HG02840 (cell line): ENCODE data around the gene SHQ1.
"Not testable (repeated sequence)": the region's sequence is repeated elsewhere in the genome, so short reads cannot be mapped to it uniquely, and the experiment has no call there.

Experiments used
- ATAC-seq: cut with Tn5 transposase; IDR thresholded peaks from one replicate; pipeline ENCODE4 v1.9.1; 2021; ENCODE audit warnings: mild to moderate bottlenecking, moderate library complexity, moderate number of reproducible peaks; ENCODE audit not compliant: unreplicated experiment, low FRiP score

The SHQ1 gene

DNA sequence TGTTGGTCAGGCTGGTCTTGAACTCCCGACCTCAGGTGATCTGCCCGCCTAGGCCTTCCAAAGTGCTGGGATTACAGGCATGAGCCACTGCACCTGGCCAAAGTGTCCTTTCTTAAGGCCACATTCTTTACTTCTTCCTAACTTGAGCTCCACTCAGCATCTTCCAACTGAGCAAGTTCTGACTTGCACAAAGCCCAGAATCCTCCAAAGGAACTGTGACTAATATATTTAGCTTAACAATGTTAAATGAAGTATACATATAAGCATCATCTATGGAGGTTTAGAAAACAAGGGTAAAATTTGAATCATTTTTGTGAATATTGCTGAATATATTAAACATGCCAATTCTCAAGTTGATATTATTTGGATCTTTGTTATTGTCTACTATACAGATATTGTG lies 93.7 kb downstream of the SHQ1 start:
- ATAC-seq: no peak

DNA sequence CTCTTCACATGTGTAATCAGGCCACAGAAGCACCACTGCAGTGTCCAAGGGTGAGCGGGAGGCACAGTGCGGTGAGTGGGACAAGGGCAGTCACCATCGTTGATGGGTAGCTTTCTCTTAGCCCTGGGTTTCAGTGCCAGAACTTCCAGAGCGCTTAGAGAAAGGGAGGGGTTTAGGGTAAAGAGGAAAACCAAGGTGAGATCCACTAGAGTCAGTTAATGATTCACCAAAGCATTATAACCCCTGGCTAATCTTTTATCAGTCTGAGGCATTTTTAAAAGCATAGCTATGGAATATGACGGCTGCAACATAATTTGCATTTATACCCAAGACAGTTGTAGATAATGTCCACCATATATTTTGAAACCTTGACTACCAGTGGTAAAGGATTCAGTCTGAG lies 94.8 kb downstream of the SHQ1 start:
- ATAC-seq: no peak

DNA sequence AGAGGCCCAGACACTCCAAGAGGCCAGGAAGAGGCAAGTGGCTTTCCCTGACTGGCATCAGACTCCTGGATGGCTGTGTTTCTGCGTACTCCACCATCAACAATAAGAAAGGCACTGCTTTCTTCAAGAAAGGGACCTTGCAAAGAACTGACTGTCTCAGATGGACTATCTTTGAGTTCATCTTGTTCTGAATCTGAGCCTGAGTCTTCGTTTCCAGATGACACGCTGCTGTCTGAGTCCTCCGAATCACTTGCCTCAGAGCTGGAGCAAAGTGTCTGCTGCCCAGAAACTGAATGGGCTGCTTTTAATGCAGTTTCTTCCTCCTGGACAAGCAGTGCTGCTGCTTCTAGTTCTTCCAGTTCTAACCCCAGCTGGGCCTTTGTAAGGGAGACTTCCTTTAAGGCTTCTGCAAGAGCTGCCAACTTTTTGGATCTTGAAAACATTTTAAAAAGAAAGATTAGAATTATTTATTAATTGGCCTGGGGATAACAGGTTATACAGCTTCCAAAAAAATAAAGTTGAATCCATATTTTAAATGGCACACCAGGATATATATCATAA lies 97.8 kb downstream of the SHQ1 start:
- no peak for ATAC-seq

DNA sequence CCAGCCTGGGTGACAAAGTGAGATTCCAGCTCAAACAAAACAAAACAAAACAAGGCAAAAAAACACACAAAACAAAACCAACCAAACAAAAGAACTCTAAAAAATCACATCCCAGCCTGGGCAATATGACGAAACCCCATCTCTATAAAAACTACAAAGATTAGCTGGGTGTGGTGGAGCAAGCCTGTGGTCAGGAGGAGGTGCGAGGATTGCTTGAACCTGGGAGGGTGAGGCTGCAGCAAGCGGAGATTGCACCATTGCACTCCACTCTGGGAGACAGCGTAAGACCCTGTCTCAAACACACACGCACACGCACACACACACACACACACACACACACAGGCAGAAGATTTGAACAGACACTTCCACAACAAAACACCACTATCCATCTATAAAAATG lies 99.6 kb downstream of the SHQ1 start:
- ATAC-seq: no peak

DNA sequence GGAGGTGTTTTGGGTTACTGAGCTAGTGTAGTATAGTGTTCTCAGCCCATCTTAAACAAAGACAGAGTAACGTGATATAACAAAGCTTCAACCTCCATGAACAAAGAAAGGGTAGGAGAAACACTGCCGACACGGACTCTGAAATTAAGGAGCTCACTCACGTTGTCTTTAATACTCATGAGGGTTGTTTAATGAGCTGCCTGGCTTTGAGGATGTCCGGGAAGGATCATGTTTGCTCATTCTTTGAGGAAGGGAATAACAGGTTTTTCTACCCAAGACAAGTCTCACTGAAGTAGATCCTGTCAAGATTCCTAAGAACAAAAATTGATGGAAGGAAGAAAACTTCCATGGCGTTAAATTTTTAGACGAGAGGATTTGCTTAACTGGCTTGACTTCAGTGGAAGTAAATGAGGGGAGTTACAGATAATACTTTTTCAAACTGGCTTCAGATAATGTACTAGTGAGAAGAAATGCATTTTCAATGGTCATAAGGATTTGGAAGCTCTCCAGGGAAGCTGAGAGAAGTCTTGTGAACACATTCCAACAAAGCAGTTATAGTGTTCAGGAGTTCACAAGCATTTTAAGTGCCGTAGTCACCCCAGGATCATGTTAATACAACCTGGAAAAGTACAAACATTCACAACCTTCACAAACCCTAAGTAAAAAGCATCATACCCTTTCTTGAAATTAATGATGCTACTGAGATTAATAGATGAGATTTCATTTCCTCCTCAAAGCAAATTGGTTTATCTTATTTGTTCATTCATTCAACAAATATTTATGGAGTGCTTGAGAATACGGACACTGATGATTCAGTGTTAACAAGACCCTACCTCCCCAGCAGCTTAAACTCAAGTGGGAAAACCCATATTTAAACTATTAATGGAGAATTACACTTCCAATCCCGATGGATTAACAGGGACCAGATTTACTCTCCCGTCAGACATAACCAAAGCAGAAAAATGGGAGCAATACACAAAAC lies 101.5 kb downstream of the SHQ1 start:
- no peak for ATAC-seq

DNA sequence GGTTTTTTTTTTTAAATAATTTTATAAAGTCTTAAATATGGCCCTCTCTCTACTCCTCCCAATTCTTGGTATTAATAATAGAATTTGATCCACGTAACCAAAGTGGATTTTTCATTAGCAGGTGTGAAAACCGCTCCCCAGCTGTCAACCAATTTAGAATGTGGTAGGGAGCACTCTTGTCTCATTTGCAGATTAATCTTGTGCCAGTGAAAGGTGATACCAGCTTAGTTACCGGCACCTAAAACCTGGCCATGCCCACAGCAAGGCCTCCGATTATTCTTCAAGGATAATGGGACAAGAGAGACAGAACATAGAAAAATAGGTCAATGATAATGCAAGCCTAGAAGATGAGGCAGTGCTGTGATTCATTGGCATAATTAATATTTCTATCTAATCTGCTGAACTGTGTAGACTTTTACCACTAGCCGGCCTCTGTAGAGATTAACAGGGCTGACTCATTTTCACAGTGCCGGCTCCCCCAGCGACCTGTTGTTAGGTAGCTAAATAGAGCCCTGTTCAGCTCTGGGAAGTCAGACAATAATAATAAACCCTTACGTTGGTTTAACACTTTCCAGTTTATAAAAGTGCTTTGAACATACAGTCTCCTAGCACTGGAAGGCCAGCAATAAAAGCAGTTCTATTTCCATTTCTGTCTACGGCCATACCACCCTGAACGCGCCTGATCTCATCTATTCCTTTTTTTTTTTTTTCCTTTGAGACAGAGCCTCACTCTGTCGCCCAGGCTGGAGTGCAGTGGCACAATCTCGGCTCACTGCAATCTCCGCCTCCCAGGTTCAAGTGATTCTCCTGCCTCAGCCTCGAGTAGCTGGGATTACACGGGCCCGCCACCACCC lies 102.9 kb downstream of the SHQ1 start:
- ATAC-seq: no peak

DNA sequence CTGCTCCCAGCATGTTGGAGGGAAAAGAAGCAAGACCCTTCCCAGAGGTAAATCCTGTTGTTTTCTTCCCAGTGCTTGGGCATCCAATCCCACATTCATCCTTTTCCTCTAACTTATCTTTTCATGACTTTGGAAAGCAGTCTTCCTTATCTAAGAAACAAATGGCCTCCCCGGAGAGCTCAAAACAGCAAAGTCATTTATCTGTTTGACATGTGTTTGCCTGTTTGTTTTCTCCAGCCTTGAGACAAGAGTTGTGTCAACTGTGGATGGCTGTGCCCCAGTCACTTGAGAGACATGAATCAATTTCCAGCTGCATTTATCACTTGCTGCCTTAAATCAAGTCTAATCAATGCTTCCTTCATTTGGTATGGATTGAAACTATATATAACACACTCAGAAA lies 103.9 kb downstream of the SHQ1 start:
- ATAC-seq: no peak

DNA sequence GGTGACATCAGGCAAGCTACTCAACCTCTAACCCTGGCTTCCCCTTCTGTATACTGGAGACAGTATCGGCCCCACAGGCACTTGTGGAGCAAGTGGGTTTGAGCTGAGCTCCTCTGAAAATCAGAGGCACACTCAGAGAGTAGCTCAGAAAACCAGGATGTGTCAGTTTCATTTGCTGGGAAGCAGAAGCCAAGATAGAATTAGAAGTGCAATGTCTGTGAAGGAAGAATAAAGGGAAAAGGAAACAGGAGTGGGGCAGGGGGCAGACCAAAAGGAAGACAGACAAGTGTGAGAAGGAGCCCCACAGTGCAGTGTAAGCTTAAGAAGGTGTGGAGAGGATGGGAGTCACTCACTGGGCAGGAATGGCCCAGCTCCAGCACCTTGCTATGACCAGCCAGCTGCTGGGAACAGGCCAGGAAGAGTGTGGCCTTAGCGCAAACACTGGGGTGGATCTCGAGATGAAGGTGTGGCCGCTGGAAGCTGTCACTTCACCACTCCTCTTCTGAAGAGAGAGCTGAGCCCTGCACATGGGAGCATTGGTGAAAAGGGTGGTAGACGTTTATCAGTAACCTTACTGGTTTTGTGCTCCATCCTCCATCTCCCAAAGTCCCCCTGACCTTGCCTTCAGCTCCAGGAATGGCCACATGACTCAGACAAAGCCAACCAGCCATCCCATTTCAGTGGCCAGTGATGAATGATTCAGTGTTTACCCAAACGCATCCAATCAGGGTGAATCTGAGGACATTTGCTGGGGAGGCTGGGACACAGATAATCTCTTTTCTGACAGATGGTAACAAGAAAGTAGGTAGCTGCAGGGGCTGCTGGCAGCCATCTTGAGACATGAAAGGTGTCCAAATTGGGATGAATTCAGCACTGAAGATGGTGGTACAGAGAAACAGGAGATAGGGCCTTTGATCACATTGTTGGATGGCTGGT lies 108.4 kb downstream of the SHQ1 start:
- no peak for ATAC-seq

DNA sequence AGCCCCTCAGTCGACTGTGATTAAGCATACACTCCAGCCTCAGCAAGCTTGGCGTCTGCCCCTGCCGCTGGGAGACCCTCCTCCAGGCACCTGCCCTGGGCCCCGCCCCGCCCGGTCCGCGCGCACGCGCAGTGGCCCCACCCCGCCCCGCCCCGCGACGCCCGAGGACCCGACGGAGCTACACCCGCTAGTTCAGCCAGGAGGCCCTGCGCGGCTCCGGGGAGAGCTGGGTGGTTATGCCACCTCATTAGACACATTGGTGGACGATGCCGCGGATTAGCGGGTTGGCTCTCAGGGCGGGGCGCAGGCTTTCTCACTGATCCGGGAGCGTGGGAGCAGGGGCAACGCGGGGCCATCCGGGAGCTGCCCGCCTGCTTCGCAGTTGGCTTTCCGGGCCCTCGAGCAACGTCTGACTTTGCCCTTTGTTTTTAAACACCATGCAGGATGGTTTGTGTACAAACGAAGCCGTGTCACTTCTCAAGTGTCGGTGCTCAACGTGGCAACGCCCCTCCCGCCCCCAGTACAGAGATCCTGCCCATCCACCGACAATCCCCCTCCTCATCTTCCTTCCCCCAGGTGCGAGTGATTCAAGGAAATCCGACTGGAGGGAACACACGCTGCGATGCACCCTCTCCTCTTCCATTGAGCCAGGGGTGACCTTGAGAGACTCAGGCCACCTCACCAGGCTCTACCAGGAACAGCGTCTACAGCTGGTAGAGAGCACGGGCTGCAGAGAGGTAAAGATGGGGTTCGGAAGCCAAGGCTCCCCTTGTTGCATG lies 109.3 kb downstream of the SHQ1 start:
- no peak for ATAC-seq

DNA sequence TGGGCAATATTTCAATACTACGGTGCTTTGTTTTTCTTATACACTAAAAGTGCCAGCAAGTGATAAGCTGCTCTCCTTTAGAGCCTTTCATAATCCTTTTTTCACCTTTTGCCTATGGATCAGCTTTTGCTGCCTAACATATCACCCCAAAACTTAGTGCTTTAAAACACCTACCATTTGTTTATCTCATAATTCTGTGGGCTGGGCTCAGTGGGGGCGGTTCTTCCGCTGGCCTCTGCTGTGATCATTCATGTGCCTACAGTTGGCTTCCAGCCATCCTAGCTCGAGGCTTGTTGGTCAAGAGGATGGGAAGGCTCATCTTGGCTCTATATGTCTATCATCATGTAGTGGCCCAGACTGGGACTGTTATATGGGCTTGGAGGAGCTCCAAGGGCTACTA lies 113.2 kb downstream of the SHQ1 start:
- not testable (repeated sequence) for ATAC-seq

DNA sequence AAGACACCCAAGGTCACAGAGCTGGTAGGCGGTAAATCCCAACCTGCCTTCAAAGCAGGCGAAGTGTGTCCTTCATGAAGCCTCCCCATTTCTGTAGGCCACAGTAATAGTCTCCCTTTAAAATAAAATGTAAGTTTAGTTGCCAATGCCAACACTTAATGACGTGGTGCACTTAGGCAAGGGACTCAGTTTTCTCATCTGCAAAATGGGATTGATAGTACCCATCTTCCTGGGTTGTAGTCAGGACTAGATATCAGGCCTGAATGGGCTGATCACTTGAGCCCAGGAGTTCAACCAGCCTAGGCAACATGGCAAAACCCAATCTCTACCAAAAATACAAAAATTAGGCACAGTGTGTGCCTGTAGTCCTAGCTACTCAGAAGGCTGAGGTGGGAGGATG lies 114.6 kb downstream of the SHQ1 start:
- ATAC-seq: no peak

DNA sequence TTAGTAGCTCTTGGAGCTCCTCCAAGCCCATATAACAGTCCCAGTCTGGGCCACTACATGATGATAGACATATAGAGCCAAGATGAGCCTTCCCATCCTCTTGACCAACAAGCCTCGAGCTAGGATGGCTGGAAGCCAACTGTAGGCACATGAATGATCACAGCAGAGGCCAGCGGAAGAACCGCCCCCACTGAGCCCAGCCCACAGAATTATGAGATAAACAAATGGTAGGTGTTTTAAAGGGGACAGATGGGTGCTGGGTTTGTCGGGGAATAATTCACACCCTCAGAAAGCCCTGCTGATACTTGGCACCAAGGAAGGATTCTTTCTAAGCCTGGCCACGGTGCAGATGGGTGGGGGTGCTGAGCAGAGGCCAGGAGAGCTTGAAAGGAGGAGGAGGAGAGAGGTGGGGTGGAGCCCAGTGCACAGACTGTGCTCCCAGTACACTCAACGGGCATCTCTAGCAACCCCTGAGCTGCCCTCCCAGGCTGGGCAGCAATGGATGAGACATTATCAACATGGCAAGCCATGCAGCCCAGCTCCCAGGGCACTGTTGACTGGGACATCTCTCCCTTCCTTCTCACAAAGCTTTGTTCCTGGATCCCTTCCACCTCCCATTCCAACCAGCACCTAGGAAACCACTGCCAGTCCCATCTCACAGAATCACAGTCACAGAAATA lies 115.4 kb downstream of the SHQ1 start:
- ATAC-seq: not testable (repeated sequence)

DNA sequence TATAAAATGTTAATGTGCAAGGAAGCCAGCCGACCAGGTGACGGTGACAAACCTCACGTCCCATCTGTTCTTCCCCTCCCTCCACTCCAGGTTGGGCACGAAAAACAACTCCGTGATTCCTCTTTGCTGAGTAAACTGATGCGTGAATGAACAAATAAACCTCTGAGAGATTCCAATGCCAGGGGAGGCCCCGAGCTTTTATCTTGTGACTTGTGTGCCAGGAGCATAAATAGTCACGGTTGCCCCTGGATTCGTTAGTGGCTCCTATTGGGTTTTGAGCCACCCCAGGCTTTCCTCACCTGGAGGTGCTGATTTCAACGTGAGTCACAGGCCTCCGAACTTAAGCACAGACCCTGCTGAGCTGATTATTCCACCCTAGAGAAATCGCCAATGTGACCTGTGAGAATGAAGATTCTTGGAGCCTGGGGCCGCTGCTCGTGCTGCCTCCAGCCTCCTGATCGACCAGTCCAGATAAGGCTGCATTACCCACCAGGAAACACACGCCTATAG lies 119.2 kb downstream of the SHQ1 start:
- no peak for ATAC-seq

DNA sequence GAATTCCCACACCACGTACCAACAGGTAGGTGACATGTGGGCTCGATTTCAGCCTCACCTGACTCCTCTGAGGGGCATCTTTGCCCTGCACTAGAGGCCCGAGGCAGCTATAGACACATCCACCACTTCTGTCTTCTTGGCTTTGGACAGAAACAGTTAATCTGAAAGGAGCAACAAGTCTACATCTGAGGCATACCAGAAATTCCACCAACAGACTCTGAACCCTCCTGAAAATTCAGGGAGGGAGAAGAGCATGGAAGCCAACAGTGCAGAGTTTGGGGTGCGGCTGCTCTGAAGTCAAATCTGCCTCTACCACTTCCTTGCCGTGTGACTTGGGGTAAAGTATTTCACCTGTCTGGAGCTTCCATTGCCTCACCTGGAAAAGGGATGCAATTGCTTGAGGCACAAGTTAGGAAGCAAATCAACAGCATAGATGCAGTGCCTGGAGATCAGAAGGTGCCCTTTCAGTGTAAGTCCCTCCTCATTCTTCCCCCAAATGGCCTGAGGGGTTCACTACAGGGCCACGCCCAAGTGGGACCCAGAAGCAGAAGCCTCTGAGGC lies 119.8 kb downstream of the SHQ1 start:
- ATAC-seq: no peak

DNA sequence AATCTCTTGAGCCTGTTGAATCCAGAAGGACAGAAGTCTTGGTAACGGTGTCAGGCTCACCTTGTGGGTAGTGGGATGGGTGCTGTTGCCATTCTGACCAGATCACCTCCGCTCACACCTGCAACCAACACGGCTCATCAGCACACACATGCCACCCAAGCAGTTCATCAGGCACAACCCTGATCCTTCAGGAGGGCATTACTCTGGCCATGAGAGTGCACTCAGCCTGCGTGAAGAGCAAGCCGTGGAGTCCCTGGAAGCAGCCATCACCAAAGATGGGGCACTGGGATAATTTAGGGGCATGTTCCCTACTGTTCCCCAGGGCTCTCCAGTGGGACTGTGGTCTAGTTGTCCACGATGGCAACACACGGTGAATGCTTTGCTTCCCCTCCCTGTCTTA lies 120.5 kb downstream of the SHQ1 start:
- no peak for ATAC-seq

DNA sequence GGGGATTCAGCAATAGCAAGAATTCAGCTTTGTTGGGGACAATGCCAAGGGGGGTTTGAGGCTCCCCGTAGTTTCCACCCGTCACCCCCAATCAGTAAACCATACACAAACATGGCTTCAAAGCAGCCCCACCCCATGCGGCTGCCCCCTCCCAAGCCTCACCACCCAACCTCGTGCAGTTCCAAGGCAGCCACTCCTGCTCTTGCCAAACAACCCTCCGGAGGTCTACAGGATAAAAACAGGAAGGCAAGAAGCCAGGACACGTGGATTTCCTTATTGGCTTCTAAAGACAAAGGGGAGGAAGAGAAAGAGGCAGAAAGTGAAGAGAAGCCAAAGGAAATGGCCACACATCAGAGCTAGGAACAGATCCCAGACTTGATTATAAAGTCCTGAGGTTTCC lies 121.1 kb downstream of the SHQ1 start:
- ATAC-seq: no peak

DNA sequence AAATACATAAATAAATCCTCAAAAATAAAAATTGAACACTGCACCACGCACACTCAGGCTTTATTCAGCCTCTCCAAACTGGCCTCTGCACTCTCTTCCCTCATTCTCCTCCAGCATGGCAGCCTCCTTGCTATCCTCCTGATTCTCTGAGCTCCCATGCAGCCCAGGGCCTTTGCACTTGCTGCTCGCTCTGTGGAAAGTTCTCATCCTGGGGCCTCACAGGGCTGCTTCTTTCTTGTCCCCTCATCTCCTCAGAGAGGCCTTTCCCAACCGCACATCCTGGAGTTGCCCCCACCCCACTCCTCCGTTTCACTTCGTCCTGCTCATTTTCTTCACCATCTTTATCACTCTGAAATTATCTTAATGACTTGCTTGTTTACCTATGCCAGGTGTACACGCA lies 123.0 kb downstream of the SHQ1 start:
- ATAC-seq: no peak

DNA sequence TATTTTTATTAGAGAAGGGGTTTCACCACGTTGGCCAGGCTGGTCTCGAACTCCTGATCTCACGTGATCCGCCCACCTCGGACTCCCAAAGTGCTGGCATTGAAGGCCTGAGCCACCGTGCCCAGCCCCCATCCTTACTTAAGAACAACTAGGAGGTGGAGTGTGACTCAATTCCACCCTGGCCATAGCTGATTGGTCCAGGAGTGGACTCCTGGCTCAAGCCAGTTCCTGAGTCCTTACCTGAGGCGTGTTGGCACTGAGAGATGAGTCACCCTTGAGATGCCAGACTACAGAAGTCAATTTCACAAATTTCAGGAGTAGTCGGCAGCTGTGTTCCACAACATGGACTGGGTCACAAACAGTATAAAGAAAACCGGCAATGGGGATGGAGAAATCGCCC lies 124.2 kb downstream of the SHQ1 start:
- no peak for ATAC-seq
